Skeletal muscle satellite cell (primary cell): ENCODE measurements around the gene SLC8B1.
"Not testable (repeated sequence)": the region's sequence is repeated elsewhere in the genome, so short reads cannot be mapped to it uniquely, and the experiment has no call there.

ENCODE experiments used
- H3K27me3 ChIP-seq: 2 replicates; pipeline ENCODE4 v1.7.0; 2013; ENCODE audit warnings: low read length; ENCODE audit not compliant: control insufficient read depth, insufficient read depth
- H3K36me3 ChIP-seq: 2 replicates; pipeline ENCODE4 v1.7.0; 2013; ENCODE audit warnings: mild to moderate bottlenecking, control low read depth, low read length; ENCODE audit not compliant: insufficient read depth
- H3K4me1 ChIP-seq: 2 replicates; pipeline ENCODE4 v1.7.0; 2013; ENCODE audit warnings: low read length; ENCODE audit not compliant: control insufficient read depth, insufficient read depth
- H3K4me2 ChIP-seq: 2 replicates; pipeline ENCODE4 v1.7.0; 2013; ENCODE audit warnings: mild to moderate bottlenecking, low read length
- H3K4me3 ChIP-seq: 2 replicates; pipeline ENCODE4 v1.7.0; 2013; ENCODE audit warnings: low read length
- H3K9ac ChIP-seq: 2 replicates; pipeline ENCODE4 v1.7.0; 2013; ENCODE audit warnings: mild to moderate bottlenecking, low read depth, low read length, moderate library complexity
- H3K9me3 ChIP-seq: replicated peaks from 2 replicates; pipeline ENCODE4 v1.7.0; 2013; ENCODE audit warnings: mild to moderate bottlenecking, control low read depth, low read length

Gene SLC8B1

GRCh38 chr12:113368331-113368730 is 33.4 kb upstream of the SLC8B1 start:
- Histone ChIP-seq H3K9ac (no peak overlapping the region), H3K4me3 (no peak overlapping the region), H3K27me3 (no peaks in the 10 kb centered on the region), H3K9me3 (no peaks in the 10 kb centered on the region), H3K4me1 (no peaks in the 10 kb centered on the region), H3K4me2 (no peak overlapping the region), H3K36me3 (peaks cover 22% of the 10 kb centered on the region)

DNA sequence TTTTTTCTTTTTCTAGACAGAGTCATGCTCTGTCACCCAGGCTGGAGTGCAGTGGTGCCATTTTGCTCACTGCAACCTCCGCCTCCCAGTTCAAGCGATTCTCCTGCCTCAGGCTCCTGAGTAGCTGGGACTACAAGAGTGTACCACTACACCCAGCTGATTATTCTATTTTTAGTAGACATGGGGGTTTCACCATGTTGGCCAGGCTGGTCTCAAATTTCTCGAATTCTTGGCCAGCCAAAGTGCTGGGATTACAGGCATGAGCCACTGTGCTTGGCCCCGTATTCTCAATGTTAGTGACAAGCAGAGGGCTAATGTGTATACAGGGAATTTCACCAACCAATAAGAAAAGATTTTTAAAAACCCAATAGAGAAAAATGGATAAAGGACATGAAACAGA is 31.9 kb upstream of the SLC8B1 start:
- H3K36me3 ChIP-seq = peaks cover 16% of the 10 kb centered on the region
- H3K4me1 ChIP-seq = no peaks in the 10 kb centered on the region
- H3K4me2 ChIP-seq = no peak overlapping the region
- no peak overlapping the region for H3K9ac ChIP-seq
- H3K4me3 ChIP-seq = no peak overlapping the region
- no peaks in the 10 kb centered on the region for H3K27me3 ChIP-seq
- no peaks in the 10 kb centered on the region for H3K9me3 ChIP-seq

GRCh38 chr12:113365639-113366395 is 30.9 kb upstream of the SLC8B1 start:
- no peak overlapping the region for H3K4me2 ChIP-seq
- H3K36me3 ChIP-seq = peaks cover 8% of the 10 kb centered on the region

DNA sequence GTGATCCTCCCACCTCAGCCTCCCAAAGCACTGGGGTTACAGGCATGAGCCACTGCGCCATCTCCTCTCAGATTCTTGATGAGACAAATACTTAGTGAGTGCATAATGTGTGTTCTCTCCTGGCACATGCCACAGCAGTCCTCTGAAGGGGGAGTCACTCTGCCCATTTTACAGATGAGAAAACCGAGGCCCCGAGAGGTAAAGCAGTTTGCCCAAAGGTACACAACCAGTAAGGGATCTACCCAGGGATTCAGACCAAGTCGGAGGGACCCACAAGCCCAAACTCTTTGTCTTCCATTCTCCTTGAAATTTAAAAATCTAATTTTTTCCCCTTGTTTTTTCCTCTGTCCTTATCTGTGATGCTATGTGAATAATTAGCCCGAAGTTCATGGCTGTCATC is 29.8 kb upstream of the SLC8B1 start:
- no peaks in the 10 kb centered on the region for H3K9me3 ChIP-seq
- peaks cover 5% of the 10 kb centered on the region for H3K36me3 ChIP-seq
- H3K9ac ChIP-seq = no peak overlapping the region
- no peak overlapping the region for H3K4me3 ChIP-seq
- H3K4me1 ChIP-seq = peaks cover 6% of the 10 kb centered on the region
- no peak overlapping the region for H3K4me2 ChIP-seq
- H3K27me3 ChIP-seq = no peaks in the 10 kb centered on the region

More at GRCh38 chr12:113365639-113366395, 30.9 kb upstream of the SLC8B1 start:
- no peak overlapping the region for H3K9ac ChIP-seq
- H3K27me3 ChIP-seq = no peaks in the 10 kb centered on the region
- no peaks in the 10 kb centered on the region for H3K4me1 ChIP-seq
- no peaks in the 10 kb centered on the region for H3K9me3 ChIP-seq
- H3K4me3 ChIP-seq = no peak overlapping the region

GRCh38 chr12:113361574-113362370 is 26.9 kb upstream of the SLC8B1 start:
- no peaks in the 10 kb centered on the region for H3K27me3 ChIP-seq
- H3K9me3 ChIP-seq = no peaks in the 10 kb centered on the region
- H3K4me3 ChIP-seq = no peak overlapping the region
- peaks cover 15% of the 10 kb centered on the region for H3K4me1 ChIP-seq
- H3K4me2 ChIP-seq = no peak overlapping the region
- no peak overlapping the region for H3K9ac ChIP-seq
- H3K36me3 ChIP-seq = no peaks in the 10 kb centered on the region

DNA sequence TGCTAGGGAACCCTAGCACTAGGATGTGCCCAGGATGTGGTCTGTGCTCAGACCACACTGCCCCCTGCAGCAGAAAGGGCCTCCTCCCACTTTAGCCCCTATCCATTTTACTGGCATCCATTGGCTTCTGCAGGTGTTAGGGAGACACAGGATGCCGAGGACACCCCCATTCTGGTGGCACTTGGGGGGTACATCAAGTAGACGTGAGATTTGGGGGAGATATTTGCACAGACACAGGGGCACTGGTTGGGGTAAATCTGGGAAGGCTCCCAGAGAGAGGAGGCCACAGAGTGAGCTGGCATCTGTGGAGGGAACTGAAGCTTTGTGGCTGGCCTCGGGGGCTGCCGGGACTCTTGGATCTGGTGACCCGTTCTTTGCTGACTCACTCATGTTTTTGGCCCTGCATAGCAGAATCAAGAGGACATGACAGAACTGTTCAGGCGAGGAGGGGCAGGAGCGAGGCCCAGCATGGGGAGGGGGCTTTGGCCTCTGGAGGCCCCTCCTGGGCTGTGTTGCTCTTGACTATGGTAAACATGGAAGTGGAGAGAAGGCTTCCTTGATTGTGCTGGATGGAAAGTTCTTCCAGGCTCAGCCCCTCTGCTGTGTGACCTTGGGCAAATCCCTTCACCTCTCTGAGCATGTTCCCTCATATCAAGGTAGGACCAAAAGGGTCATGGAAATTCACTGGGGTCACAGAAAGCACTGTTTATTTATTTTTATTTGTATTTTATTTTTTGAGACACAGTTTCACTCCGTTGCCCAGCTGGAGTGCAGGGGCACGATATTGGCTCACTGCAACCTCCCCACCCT is 25.2 kb upstream of the SLC8B1 start:
- peaks cover 15% of the 10 kb centered on the region for H3K4me1 ChIP-seq
- peak overlapping the region; percentile 98 for H3K4me3 ChIP-seq
- H3K9me3 ChIP-seq = no peaks in the 10 kb centered on the region
- no peaks in the 10 kb centered on the region for H3K36me3 ChIP-seq
- H3K9ac ChIP-seq = peak overlapping the region; percentile 87
- H3K27me3 ChIP-seq = no peaks in the 10 kb centered on the region
- peak overlapping the region; percentile 99 for H3K4me2 ChIP-seq

GRCh38 chr12:113359133-113359938 is 24.4 kb upstream of the SLC8B1 start:
- Histone ChIP-seq H3K9ac (peak overlapping the region; percentile 87), H3K27me3 (no peaks in the 10 kb centered on the region)

DNA sequence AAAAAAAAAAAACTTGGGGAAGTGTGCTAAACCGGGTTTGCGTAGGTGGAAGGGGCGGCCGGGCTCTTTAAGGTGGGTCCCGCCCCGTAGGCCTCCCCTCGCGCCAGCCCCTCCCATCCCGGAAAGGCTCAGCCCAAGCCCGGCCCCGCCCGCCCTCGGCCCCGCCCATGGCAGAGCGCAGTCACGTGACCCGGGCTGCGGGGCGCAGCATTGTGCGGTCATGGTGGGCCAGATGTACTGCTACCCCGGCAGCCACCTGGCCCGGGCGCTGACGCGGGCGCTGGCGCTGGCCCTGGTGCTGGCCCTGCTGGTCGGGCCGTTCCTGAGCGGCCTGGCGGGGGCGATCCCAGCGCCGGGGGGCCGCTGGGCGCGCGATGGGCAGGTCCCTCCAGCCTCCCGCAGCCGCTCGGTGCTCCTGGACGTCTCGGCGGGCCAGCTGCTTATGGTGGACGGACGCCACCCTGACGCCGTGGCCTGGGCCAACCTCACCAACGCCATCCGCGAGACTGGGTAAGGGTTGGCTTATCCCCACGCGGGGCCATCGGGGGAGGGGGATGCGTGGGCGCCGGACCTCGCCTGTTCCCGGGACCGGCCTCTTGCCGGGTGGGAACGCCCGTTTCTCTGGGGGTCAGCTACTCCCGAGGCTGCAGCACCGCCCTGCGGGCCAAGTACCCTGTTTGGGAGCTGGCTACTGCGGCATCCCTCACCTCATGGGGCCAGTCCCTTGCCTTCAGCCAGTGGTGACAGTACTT is 23.6 kb upstream of the SLC8B1 start, which contains the start of gene PLBD2:
Gene PLBD2, plus strand, starts transcription at position 207 of the 752 bp plus-strand sequence. Its CDS starts 14 bp downstream, at position 221.
- Histone ChIP-seq H3K9ac (peak within 1 kb of the TSS; percentile 87), H3K36me3 (no peaks in the 10 kb centered on the region), H3K4me1 (peaks cover 15% of the 10 kb centered on the region), H3K27me3 (no peaks in the 10 kb centered on the region), H3K9me3 (no peaks in the 10 kb centered on the region), H3K4me3 (peak within 1 kb of the TSS; percentile 98), H3K4me2 (peak within 1 kb of the TSS; percentile 99)

More at GRCh38 chr12:113359133-113359938, 24.4 kb upstream of the SLC8B1 start:
- H3K4me3 ChIP-seq = peak overlapping the region; percentile 98
- no peaks in the 10 kb centered on the region for H3K36me3 ChIP-seq
- no peaks in the 10 kb centered on the region for H3K9me3 ChIP-seq
- H3K4me1 ChIP-seq = peaks cover 15% of the 10 kb centered on the region
- H3K4me2 ChIP-seq = peak overlapping the region; percentile 99

DNA sequence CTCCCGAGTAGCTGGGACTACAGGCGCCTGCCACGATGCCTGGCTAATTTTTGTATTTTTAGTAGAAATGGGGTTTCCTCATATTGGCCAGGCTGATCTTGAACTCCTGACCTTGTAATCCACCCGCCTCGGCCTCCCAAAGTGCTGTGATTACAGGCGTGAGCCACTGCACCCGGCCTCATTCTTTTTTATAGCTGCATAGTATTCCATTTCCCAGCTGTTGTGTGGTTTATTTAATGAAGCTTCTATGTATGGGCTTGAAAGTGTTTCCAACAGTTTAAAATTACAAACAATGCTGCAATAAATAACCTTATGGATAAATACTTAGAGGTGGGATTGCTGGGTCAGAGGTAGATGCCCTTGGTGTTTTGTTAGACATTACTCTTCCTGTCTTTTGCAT is 19.3 kb upstream of the SLC8B1 start:
- H3K9me3 ChIP-seq, H3K4me3 ChIP-seq, H3K4me1 ChIP-seq, H3K27me3 ChIP-seq, H3K9ac ChIP-seq, H3K36me3 ChIP-seq, H3K4me2 ChIP-seq: not testable (repeated sequence)

DNA sequence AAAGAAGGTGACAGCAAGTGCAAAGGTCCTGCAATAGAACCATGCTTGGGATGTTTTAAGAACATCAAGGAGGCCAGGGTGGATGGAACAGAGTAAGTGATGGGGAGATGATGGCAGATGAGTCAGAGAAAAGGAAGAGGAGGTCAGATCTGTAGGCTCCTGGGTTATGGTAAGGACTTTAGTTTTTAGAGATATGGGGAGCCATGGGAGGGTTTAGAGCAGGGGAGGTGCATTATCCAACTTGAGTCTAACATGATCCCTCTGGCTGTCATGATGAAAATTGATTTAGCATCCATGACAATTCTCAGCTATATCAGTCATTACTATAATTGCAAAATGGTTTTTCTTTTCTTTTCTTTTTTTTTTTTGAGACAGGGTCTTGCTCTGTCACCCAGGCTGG is 16.2 kb upstream of the SLC8B1 start:
- H3K4me3 ChIP-seq = no peak overlapping the region
- no peak overlapping the region for H3K9ac ChIP-seq
- H3K4me2 ChIP-seq = no peak overlapping the region
- no peaks in the 10 kb centered on the region for H3K9me3 ChIP-seq
- H3K36me3 ChIP-seq = no peaks in the 10 kb centered on the region
- H3K27me3 ChIP-seq = peaks cover 8% of the 10 kb centered on the region
- H3K4me1 ChIP-seq = no peaks in the 10 kb centered on the region
